Measurements from ENCODE around the gene DCDC2C. TPM values are rescaled to one million over a fixed set of nuclear protein-coding genes. Genes with fewer than 3 reads are reported as not detected.
A peak's percentile ranks its signal among the peaks of the same experiment; 100 is the strongest.
"Not testable (repeated sequence)": the region's sequence is repeated elsewhere in the genome, so short reads cannot be mapped to it uniquely, and the experiment has no call there.

DCDC2C gene
- total and polyA plus RNA-seq, 2 experiments from 2014 or later, result not detected

DNA sequence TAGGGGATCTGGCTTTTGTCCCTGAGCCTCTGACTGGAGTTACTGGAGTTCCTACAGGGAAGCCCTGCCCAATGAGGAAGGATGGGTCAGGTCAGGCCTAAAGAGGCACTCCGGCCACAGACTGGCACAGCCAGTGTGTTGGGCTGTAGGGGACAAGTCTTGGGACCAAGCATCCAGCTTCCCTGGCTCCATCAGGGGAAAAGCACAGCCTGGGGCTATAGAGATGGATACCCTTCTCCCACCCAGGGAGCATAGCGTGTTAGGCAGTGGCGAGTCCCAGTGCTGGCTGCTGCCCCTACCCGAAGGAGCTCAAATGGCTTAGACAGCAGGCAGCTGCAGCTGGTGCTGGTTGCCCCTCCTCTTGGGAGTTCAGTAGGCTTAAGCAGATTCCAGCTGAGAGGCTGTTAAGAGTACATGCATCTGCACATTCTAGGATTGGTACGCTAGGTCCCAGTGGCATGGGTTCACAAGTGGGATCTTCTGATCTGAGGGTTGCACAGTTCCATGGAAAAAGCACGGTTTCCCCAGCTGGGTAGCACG, 111.4 kb downstream of the DCDC2C start:
- in situ Hi-C loops (cut with MboI), result no loop called here
- no peak for DNase-seq
- Histone ChIP-seq H3K4me1 (ENCODE audit: insufficient read depth) (no peaks in the 10 kb centered on the region), H3K27me3 (replicated peaks; ENCODE audit: insufficient read depth) (no peaks in the 10 kb centered on the region), H3K9ac (no peak overlapping the region), H3K79me2 (ENCODE audit: insufficient read depth) (no peaks in the 10 kb centered on the region), H3K4me2 (ENCODE audit: unreplicated experiment) (no peak overlapping the region), H4K20me1 (ENCODE audit: insufficient read depth) (no peaks in the 10 kb centered on the region), H3K9me2 (ENCODE audit: insufficient read depth) (no peaks in the 10 kb centered on the region), H3K9me3 (ENCODE audit: low read depth) (no peaks in the 10 kb centered on the region), H2AFZ (no peak overlapping the region), H3K4me3 (no peak overlapping the region), H3K27ac (no peak overlapping the region), H3K36me3 (ENCODE audit: low read depth) (no peaks in the 10 kb centered on the region), H3F3A (ENCODE audit: insufficient read depth) (no peaks in the 10 kb centered on the region)
- WGBS, 2 experiments (ENCODE audit: low coverage in 1 of 2, low lambda C conversion rate in 2 of 2, missing lambda C conversion rate in 2 of 2), result 34 to 37% methylated on average over 7 of the region's 7 CpGs
- TF ChIP-seq EZH2phosphoT487 (IDR thresholded peaks at IDR 0.05; ENCODE audit: insufficient read depth, low read depth) (no peak), EZH2 (IDR thresholded peaks at IDR 0.05; ENCODE audit: insufficient read depth, poor library complexity, severe bottlenecking) (no peak)

DNA sequence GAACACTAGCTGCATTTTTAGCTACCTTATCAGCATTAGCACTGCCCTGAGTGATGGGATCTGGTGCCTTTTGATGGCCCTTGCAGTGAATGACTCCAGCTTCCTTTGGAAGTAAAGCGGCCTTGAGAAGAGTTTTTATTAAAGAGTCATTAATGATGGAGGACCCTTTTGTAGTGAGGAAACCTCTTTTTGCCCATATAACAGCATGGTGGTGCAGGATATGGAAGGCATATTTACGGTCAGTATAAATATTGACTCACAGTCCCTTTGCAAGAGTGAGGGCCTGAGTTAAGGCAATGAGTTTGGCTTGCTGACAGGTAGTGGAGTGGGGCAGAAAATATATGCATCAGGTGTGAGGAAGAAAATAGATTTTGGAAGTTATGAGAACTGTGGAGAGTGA, 113.8 kb downstream of the DCDC2C start:
- H3K4me2 ChIP-seq (ENCODE audit: unreplicated experiment); DNase-seq; H3K27me3 ChIP-seq (replicated peaks; ENCODE audit: insufficient read depth); H3K4me3 ChIP-seq; H3K4me1 ChIP-seq (ENCODE audit: insufficient read depth); H3K9ac ChIP-seq; H3K79me2 ChIP-seq (ENCODE audit: insufficient read depth); H3K36me3 ChIP-seq (ENCODE audit: low read depth); H3F3A ChIP-seq (ENCODE audit: insufficient read depth); H4K20me1 ChIP-seq (ENCODE audit: insufficient read depth); in situ Hi-C loops (cut with MboI); H2AFZ ChIP-seq; H3K27ac ChIP-seq; H3K9me3 ChIP-seq (ENCODE audit: low read depth); H3K9me2 ChIP-seq (ENCODE audit: insufficient read depth): not testable (repeated sequence)
- 37 to 38% methylated on average over 2 of the region's 2 CpGs for WGBS, 2 experiments (ENCODE audit: low coverage in 1 of 2, low lambda C conversion rate in 2 of 2, missing lambda C conversion rate in 2 of 2)

- no peaks in the 10 kb centered on the region for H3F3A ChIP-seq (ENCODE audit: insufficient read depth)
- DNase-seq, result peak; percentile 49
Observed at GRCh38 chr2:3823748-3824147, 120.4 kb downstream of the DCDC2C start.

GRCh38 chr2:3827673-3828575, 124.5 kb downstream of the DCDC2C start:
- TF ChIP-seq EZH2 (IDR thresholded peaks at IDR 0.05; ENCODE audit: insufficient read depth, poor library complexity, severe bottlenecking), result no peak
- no peak for TF ChIP-seq EZH2phosphoT487 (IDR thresholded peaks at IDR 0.05; ENCODE audit: insufficient read depth, low read depth)
- H3K27ac ChIP-seq, result no peak overlapping the region
- 40 to 41% methylated on average over 6 of the region's 6 CpGs for WGBS, 2 experiments (ENCODE audit: low coverage in 1 of 2, low lambda C conversion rate in 2 of 2, missing lambda C conversion rate in 2 of 2)

More at GRCh38 chr2:3823748-3824147, 120.4 kb downstream of the DCDC2C start:
- in situ Hi-C loops (cut with MboI), result no loop called here
- 0% methylated on average over 1 of the region's 1 CpG for WGBS, 2 experiments (ENCODE audit: low coverage in 1 of 2, low lambda C conversion rate in 2 of 2, missing lambda C conversion rate in 2 of 2)
- TF ChIP-seq EZH2phosphoT487 (IDR thresholded peaks at IDR 0.05; ENCODE audit: insufficient read depth, low read depth) (no peak), EZH2 (IDR thresholded peaks at IDR 0.05; ENCODE audit: insufficient read depth, poor library complexity, severe bottlenecking) (no peak)
- no peak overlapping the region for H3K9ac ChIP-seq
- no peaks in the 10 kb centered on the region for H3K79me2 ChIP-seq (ENCODE audit: insufficient read depth)
- H4K20me1 ChIP-seq (ENCODE audit: insufficient read depth), result no peaks in the 10 kb centered on the region
- no peak overlapping the region for H3K27ac ChIP-seq
- no peaks in the 10 kb centered on the region for H3K27me3 ChIP-seq (replicated peaks; ENCODE audit: insufficient read depth)
- H3K36me3 ChIP-seq (ENCODE audit: low read depth), result no peaks in the 10 kb centered on the region
- no peaks in the 10 kb centered on the region for H3K9me2 ChIP-seq (ENCODE audit: insufficient read depth)
- no peaks in the 10 kb centered on the region for H3K9me3 ChIP-seq (ENCODE audit: low read depth)
- H3K4me3 ChIP-seq, result no peak overlapping the region
- no peak overlapping the region for H2AFZ ChIP-seq
- no peaks in the 10 kb centered on the region; the same call in 1 of the 2 replicates for H3K4me1 ChIP-seq (ENCODE audit: insufficient read depth)
- no peak overlapping the region for H3K4me2 ChIP-seq (ENCODE audit: unreplicated experiment)

More at GRCh38 chr2:3827673-3828575, 124.5 kb downstream of the DCDC2C start:
- no peak overlapping the region for H2AFZ ChIP-seq
- H3K4me1 ChIP-seq (ENCODE audit: insufficient read depth), result no peaks in the 10 kb centered on the region; the same call in 1 of the 2 replicates
- in situ Hi-C loops (cut with MboI), result no loop called here
- H3K4me2 ChIP-seq (ENCODE audit: unreplicated experiment), result no peak overlapping the region
- H3K9me3 ChIP-seq (ENCODE audit: low read depth), result no peaks in the 10 kb centered on the region
- H3K79me2 ChIP-seq (ENCODE audit: insufficient read depth), result no peaks in the 10 kb centered on the region
- H3K36me3 ChIP-seq (ENCODE audit: low read depth), result no peaks in the 10 kb centered on the region
- peaks cover 29% of the 10 kb centered on the region for H3K27me3 ChIP-seq (replicated peaks; ENCODE audit: insufficient read depth)
- no peaks in the 10 kb centered on the region for H4K20me1 ChIP-seq (ENCODE audit: insufficient read depth)
- no peaks in the 10 kb centered on the region for H3F3A ChIP-seq (ENCODE audit: insufficient read depth)
- H3K4me3 ChIP-seq, result no peak overlapping the region
- DNase-seq, result peak; percentile 61
- H3K9ac ChIP-seq, result no peak overlapping the region
- no peaks in the 10 kb centered on the region for H3K9me2 ChIP-seq (ENCODE audit: insufficient read depth)
